Measurements from ENCODE around the gene SPOPL.
"Not testable (repeated sequence)": the region's sequence is repeated elsewhere in the genome, so short reads cannot be mapped to it uniquely, and the experiment has no call there.

Gene SPOPL

DNA sequence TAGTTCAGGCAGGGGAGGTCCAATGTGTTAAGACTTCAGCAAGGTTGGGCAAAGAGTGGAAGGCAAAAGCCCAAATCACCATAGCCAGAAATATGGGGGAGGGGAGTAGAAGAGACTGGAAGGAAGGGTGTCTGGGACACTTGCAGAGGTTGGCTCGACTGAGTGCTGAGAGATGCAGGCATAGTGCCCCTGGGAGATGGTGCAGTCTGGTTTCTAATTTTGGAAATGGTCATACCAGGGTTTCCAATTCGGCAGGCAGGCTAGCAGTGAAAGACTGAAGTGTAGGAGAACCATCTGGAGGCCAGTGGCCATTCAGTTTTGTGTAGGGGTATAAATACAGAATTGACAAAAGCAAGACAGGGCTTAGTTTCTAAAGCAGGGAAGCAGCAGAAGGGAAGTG lies 6.2 kb upstream of the SPOPL start:
- DNase-seq = no peak

DNA sequence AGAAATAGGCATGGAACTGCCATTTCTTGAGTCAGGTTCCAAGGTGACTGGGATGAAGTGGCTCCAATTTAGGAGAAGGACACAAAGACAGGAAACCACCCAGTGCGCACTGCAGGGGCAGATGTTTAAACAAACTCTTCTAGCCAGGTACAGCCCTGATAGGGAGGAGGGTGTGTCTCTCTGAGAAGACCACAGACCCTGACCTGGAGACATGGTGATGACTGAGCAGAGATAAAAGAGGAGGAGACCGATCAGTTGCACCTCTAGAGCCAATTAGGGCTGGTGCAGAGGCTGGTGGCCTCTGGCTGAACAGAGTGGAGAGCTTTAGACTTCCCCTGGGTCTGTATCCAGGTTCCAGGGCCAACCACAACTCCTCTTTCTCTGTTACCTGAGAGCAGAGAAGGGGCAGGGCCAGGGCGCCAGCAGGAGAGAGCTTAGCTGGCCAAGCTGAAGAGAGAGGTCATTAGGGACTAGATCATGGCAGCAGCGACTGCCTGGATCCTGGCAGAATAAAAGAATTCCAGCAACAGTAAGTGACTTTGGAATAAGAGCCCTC lies 5.4 kb upstream of the SPOPL start:
- no peak for DNase-seq

DNA sequence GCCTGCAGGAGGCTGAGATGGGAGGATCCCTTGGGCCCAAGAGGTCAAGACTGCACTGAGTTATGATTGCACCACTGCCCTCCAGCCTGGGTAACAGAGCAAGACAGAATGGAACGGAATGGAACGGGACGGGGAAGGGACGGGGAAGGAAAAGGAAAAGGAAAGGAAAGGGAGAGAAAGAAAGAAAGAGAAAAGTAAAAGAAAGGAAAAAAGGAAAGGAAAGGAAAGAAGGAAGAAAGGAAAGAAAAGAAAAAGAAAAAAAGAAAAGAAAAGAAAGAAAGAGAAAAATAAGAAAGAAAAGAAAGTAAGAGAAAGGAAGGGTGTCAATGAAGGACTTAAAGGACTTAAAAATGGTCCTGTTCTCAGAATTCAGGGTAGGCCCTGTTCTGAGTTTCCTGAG lies 4.3 kb upstream of the SPOPL start:
- no peak for DNase-seq

DNA sequence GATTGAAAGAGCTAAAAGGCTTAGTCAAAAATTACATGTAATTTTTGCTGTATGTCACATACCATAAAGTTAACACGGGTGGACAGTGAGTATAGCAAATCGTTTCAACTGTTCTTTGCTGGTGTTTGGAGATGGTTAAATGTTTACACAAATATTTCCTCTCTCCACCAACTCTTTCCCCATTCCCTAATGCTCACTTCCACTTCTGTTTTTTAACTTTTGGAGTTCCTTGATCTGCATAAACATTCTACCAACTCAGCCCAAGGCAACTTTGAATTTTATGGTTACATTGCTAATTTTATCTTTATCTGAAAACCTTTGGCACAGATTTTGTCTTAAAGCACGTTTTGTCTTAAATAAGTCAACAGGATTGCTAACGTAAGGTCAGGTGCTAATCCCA lies 1.9 kb upstream of the SPOPL start:
- no peak for DNase-seq

DNA sequence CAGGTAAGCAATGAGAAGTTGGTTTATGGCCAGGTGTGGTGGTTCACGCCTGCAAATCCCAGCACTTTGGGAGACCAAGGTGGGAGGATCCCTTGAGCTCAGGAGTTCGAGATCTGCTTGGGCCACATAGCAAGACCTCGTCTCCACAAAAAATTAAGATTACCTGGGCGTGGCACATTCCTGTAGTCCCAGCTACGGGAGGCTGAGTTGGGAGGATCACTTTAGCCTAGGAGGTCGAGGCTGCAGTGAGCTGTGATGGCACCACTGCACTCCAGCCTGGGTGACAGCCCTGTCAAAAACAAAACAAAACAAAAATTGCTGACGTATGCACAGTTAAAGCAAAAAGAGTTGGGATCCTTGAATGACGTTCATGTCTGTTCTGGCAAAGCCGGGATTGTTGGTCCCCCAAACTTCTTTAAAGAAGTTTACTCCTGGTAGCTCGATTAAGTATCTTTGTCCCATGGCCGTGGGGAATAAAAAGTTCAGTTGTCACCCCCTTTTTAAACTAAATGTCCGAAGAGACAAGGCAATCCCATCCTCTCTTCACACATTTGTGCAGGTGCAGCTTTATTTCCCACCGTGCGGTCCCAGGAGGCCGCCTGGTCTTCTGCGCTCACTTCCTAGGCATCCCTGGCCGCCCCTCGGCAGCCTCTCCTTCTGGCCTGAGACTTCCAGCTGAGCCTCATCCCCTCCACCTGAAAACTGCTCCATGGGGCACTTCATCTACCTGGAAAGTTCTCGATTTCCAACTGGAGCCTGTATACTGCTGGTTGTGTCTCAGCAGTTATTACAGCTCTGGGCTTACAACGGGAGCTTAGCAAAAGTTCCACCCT lies 762 bp upstream of the SPOPL start:
- peak; percentile 30 for DNase-seq

GRCh38 chr2:138502255-138503086 lies 901 bp downstream of the SPOPL start:
- DNase-seq = no peak

- DNase-seq = no peak
Observed at GRCh38 chr2:138503087-138503442, 1.5 kb downstream of the SPOPL start.

DNA sequence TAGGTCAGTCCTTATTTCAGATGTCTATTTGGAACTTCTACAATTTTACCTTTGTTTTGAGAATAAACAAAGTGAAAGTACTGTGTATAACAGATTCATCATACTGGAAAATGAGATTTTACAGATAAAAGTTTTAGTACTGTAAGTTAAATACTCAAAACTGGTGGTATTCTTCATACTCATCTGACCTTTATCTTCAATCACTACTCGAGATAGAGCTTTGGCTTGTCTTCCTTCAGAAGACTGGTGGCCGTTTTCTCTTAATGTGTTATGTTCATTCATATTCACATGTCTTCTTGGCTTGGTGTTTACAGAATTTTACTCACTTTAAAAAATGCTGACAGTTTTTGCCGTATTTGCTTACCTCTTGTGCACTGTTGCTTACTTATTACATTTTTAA lies 2.1 kb downstream of the SPOPL start:
- no peak for DNase-seq

DNA sequence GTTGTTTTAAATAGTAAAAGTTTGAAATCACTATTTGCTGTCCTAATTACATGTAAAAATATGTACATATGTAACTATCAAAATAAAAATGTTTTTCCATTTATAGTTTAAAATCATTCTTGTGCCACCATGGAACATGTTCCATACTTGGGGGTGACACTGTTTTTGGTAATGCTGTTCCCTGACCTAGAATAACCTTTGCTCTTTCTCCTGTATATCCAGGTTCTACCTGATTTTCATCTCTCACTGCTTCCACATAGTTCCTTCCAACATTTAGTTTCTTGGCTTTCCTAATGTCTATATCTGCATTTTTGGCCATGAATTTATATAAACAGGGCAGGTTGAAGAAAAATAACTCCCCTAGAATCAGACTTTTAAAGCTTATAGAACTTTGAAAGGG lies 2.5 kb downstream of the SPOPL start:
- DNase-seq = no peak

GRCh38 chr2:138504546-138505235 lies 3.1 kb downstream of the SPOPL start:
- no peak for DNase-seq

- no peak for DNase-seq
Observed at GRCh38 chr2:138507267-138507666, 5.7 kb downstream of the SPOPL start.

DNA sequence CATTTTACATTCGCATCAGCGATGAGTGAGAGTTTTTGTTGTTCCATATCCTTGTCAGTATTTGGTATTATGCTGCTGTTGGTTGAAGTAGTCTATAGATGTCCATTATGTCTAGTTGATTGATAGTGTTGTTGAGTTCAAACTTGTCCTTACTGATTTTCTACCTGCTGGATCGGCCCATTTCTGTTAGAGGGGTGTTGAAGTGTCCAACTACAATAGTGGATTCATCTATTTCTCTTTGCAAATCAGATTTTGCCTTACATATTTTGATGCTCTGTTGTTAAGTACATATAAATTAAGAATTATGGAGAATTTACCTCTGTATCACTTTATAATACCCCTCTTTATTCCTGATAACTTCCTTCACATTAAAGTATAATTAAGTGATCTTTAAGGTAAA lies 8.7 kb downstream of the SPOPL start:
- no peak for DNase-seq

- DNase-seq = no peak
Observed at GRCh38 chr2:138512672-138513071, 11.1 kb downstream of the SPOPL start.

GRCh38 chr2:138514173-138514572 lies 12.6 kb downstream of the SPOPL start:
- DNase-seq = no peak

- DNase-seq = no peak
Observed at GRCh38 chr2:138515092-138515491, 13.5 kb downstream of the SPOPL start.

- DNase-seq = no peak
Observed at GRCh38 chr2:138516030-138516704, 14.6 kb downstream of the SPOPL start.

GRCh38 chr2:138518860-138519259 lies 17.3 kb downstream of the SPOPL start:
- no peak for DNase-seq

- DNase-seq = no peak
Observed at GRCh38 chr2:138521821-138522220, 20.3 kb downstream of the SPOPL start.

DNA sequence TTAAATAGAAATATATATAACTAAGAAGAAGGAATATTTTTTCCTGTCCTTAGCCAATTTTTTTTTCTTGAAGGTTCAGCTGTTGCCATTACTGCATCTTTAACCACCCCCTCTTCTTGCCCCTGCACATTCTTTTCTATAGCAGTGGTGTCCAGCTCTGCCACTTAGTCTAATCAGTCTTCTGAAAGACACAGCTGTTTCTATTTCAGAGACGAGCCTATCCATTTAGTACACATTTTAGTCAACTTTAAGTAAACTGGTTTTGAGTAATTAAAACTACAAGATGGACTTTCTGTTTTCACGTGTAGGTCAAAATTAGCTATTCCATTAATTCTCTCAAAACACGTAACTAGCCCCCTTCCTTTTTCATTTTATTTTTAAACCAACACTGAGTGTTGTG lies 21.0 kb downstream of the SPOPL start:
- DNase-seq = no peak

DNA sequence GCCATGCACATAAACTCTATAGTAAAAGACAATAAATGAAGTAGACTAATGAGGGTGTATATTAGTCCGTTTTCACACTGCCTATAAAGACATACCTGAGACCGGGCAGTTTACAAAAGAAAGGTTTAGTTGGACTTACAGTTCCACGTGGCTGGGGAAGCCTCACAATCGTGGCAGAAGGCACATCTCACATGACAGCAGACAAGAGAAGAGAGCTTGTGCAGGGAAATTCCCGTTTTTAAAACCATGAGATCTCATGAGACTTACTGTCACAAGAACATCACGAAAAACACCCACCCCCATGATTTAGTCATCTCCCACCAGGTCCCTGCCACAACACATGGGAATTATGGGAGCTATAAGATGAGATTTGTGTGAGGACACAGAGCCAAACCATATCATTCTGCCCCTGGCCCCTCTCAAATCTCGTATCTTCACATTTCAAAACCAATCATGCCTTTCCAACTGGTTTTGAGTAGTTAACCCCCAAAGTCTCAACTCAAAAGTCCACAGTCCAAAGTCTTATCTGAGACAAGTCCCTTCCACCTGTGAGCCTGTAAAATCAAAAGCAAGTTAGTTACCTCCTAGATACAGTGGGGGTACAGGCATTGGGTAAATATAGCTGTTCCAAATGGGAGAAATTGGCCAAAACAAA lies 21.6 kb downstream of the SPOPL start:
- not testable (repeated sequence) for DNase-seq

GRCh38 chr2:138523673-138524042 lies 22.1 kb downstream of the SPOPL start:
- DNase-seq = not testable (repeated sequence)

DNA sequence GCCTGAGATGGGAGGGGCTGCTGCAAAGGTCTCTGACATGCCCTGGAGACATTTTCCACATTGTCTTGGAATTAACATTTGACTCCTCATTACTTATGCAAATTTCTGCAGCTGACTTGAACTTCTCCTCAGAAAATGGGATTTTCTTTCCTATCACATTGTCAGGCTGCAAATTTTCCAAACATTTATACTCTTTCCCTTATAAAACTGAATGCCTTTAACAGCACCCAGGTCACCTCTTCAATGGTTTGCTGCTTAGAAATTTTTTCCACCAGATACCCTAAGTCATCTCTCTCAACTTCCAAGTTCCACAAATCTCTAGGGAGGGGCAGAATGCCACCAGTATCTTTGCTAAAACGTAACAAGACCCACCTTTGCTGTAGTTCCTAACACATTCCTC lies 22.8 kb downstream of the SPOPL start:
- DNase-seq = not testable (repeated sequence)

Measured in stimulated activated CD8-positive, alpha-beta memory T cell treated with anti-CD3 and anti-CD28 coated beads, Interleukin-4, amount 100 ng/mL, for 48 hours (primary cell).